HG02610 (cell line): ENCODE data around the gene PLEKHM3.

ENCODE experiments used
- ATAC-seq: cut with Tn5 transposase; IDR thresholded peaks from one replicate; pipeline ENCODE4 v1.9.1; 2021; ENCODE audit warnings: mild to moderate bottlenecking, moderate library complexity; ENCODE audit not compliant: unreplicated experiment

The PLEKHM3 gene

GRCh38 chr2:207993151-207993763, 32.1 kb downstream of the PLEKHM3 start:
- peak; percentile 37 for ATAC-seq

DNA sequence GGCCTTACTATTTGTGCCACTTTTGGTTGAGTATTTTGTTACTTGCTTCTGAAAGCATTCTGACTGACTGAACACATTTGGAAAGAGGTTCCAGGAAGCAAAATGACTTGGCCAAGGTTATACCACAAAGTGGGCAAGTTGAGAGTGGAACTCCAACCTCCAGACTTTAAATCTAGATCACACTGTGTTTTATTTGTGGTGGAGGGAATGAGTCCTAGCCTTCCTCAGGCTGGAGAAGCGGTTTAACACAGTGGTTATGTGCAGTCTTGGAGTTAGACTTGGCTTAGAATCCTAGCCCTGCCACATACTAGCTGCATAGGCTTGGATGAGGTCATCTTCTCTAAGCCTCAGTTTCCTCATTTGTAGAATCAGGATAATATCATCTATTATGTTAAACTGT, 33.4 kb downstream of the PLEKHM3 start:
- no peak for ATAC-seq

DNA sequence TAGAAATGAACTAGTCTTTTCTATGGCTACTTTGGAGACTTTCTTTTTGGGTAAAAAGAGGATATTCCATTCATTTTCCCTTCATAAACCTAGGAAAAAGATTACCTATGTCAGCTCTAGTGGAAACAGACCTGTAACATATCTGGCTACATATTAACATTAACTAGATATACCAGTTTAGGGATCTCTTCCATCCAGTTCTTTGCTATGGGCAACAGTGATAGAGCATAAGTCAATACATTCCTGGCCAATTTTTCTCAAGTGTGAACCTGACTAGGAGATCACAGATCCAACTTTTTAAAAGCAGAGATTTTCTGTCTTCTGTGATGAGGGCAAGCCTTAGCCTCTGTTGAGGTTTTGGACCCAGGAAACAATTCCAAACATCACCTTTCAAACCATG, 34.5 kb downstream of the PLEKHM3 start:
- no peak for ATAC-seq

GRCh38 chr2:207988975-207989374, 36.4 kb downstream of the PLEKHM3 start:
- no peak for ATAC-seq

- no peak for ATAC-seq
Observed at GRCh38 chr2:207987025-207987716, 38.2 kb downstream of the PLEKHM3 start.

- ATAC-seq: no peak
Observed at GRCh38 chr2:207984765-207985480, 40.4 kb downstream of the PLEKHM3 start.

DNA sequence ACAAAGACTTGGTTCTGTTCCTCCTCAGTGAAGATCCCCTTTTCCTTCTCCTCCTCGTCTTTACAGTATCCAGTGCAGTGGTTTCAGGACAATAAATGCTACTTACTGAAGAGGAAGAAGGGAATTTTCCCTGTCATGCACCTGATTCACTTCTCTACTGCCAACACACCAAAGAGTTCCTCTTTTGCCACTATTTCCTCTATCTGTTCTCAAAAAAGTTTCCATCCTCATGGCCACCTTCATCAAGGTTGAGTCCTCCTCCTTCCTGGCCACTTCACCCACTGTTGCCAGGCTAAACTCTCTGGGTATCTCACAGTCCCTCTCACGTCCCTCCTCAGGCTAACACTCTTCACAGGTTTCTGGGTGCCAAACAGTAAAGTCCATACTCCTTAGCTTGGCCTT, 41.7 kb downstream of the PLEKHM3 start:
- ATAC-seq: peak; percentile 86

- ATAC-seq: no peak
Observed at GRCh38 chr2:207978177-207978948, 47.0 kb downstream of the PLEKHM3 start.

DNA sequence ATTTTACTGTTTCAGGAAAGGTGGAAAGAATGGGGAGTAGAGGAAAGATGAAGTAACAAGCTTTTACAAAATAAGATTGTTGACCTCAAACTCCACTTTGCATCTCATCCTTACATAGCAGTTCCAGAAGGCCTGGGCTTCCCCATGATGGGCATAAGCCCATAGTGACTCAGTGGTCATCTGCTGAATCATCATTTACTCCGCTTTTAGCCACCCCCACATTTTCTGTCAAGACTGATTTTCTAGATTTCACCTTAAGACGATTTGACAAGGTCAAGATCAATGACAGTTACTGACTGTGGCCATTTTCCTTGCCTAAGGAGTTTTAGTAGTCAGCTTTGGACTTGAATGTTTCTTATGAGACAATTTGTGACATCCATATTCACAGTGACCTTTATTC, 49.4 kb downstream of the PLEKHM3 start:
- ATAC-seq: no peak

DNA sequence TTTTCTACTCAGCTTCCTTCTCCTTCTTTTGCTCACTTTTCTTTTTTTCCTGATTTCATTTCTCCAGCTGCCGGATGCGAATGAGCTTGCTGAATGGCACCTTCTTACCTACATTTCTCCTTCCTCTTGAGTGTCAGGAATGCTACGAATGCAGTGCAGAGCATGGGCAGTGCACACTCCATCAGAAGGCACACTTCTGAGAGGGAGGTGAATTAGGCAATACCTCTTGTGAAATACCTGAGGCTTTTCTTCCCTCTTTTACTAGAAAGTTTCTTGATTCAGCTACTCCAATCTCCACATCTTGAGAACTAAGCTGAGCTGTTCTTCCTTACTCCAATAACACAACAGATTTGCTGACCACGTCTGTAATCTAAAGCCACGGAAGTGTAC, 51.1 kb downstream of the PLEKHM3 start:
- ATAC-seq: no peak

GRCh38 chr2:207970826-207971180, 54.5 kb downstream of the PLEKHM3 start:
- peak; percentile 65 for ATAC-seq

DNA sequence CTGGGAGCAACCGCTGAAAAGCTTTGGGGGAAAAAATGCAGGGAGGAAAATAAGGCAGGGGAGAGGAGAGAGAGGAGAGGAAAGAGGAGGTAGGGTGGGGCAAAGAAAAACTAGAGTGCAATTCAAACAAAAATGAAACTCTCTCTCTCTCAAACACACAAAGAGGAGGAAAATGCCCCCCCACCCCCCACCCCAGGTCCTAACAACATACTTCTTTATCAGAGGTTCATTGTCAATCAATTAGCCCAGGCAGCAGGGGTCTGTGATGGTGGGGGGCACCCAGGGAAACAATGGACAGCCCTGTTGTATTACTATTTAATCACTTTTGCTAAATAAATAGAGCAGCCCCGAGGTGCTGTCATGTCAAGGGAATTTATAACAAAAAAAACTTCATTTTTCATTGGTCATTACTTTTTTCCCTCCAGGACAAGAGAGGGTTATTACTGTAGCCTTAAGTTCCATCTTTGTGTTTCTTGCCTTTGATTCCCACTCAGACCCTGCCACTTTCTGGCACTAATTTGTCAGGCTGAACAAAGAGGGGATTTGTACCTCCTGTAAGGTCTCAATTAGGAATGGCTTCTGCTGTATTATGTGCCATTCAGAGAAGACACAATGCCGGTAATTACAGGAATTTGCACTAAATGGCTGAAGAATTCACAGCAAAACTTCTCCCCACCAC, 55.0 kb downstream of the PLEKHM3 start:
- no peak for ATAC-seq

DNA sequence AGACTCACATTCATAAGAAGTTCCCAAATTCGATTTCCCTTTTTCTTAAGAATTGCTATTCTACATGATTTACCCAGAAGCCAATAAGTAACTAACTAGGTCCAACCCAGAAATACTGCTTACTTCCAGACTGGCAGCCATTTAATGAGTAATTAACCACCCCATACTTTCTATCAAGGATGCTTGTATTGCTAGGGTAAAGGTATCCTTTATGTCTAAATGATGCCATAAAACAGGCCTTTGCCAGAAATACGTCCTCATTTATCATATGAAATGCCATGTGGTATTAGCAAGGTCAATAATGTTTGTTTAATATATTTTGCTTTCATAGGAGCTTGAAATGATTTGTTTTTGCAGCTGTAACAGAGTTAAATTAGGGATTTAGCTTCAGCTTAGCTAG, 56.1 kb downstream of the PLEKHM3 start:
- no peak for ATAC-seq

- no peak for ATAC-seq
Observed at GRCh38 chr2:207967121-207967520, 58.2 kb downstream of the PLEKHM3 start.

GRCh38 chr2:207960911-207961310, 64.4 kb downstream of the PLEKHM3 start:
- ATAC-seq: no peak

DNA sequence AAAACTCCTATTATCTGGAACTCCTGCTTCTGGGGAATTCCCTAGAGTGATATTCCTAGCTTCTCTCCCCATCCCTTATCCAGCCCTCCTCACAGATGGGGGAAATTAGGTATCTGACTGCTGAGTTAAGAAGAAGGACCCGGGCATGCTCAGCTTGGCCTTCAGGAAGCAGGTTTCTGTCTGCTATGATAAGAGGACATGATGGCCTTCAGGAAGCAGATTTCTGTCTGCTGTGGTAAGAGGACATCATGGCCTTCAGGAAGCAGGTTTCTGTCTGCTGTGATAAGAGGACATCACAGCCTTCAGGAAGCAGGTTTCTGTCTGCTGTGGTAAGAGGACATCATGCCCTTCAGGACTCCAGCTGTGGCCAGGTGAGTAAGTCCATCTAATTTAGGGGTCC, 65.2 kb downstream of the PLEKHM3 start:
- no peak for ATAC-seq

GRCh38 chr2:207956771-207957170, 68.6 kb downstream of the PLEKHM3 start:
- no peak for ATAC-seq

- ATAC-seq: no peak
Observed at GRCh38 chr2:207955456-207955855, 69.9 kb downstream of the PLEKHM3 start.

- ATAC-seq: no peak
Observed at GRCh38 chr2:207953354-207953753, 72.0 kb downstream of the PLEKHM3 start.

DNA sequence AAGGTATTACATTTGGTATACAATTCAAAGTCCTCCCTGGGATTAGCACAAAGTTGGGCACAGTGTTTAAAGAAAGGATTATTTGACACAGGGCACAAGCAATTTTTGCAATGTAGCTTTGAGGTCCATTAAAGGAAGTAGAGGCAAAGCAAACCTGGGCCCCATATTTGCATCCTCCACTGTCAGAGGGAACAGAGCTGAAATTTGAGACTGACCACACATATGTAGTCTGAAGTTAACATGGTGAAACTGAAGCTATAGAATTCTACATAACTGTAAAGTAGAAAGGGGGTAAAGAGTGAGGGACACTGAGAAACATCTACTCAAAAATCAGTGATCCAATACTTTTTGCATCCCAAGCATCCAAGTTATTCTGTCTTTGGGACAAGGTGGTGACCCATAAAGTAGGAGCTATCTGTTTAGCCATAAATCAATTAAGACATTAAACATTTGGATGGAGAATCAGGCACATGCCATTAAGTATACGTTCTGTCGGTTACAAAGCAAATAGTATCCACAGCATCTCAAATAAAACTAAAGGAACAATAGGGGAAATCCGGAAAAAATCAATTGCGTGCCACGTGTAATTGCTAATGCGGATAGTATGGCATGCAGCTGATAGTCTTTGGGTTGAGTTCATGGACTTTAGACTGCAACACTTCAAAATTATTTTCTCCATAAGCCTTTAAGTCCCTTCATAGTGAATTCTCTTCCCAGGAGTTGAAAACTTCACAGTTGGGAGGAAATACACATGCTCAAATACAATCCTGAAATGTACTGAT, 72.6 kb downstream of the PLEKHM3 start:
- no peak for ATAC-seq
